ENCODE measurements around the gene ITCH. TPM values are rescaled to one million over a fixed set of nuclear protein-coding genes. Genes with fewer than 3 reads are reported as not detected.
"Not testable (repeated sequence)": the region's sequence is repeated elsewhere in the genome, so short reads cannot be mapped to it uniquely, and the experiment has no call there.

The ITCH gene
- total RNA-seq, 2 donors from 2014 or later = 45.4 to 89.2 TPM

GRCh38 chr20:34507702-34508413, 144.8 kb downstream of the ITCH start:
- Histone ChIP-seq H3K36me3 (no peaks in the 10 kb centered on the region), H3K4me3 (no peak overlapping the region), H3K4me1 (replicated peaks) (no peaks in the 10 kb centered on the region), H3K27ac (no peak overlapping the region), H3K9me3 (no peaks in the 10 kb centered on the region), H3K27me3 (replicated peaks; ENCODE audit: insufficient read depth) (no peaks in the 10 kb centered on the region)
- no peak for DNase-seq (ENCODE audit: low spot score)
- no peak for TF ChIP-seq POLR2A (IDR thresholded peaks at IDR 0.05)
- TF ChIP-seq POLR2AphosphoS5 (IDR thresholded peaks at IDR 0.05) = no peak
- no peak for TF ChIP-seq CTCF (IDR thresholded peaks at IDR 0.05)
- intact Hi-C loops (cut with DNase I) = no loop called here
- 63% methylated on average over 4 of the region's 4 CpGs for WGBS

GRCh38 chr20:34510575-34510974, 147.5 kb downstream of the ITCH start:
- Histone ChIP-seq H3K27me3 (replicated peaks; ENCODE audit: insufficient read depth) (no peaks in the 10 kb centered on the region), H3K4me3 (no peak overlapping the region), H3K4me1 (replicated peaks) (no peaks in the 10 kb centered on the region), H3K9me3 (no peaks in the 10 kb centered on the region), H3K27ac (no peak overlapping the region), H3K36me3 (no peaks in the 10 kb centered on the region)
- intact Hi-C loops (cut with DNase I) = no loop called here
- TF ChIP-seq CTCF (IDR thresholded peaks at IDR 0.05) = no peak
- no peak for TF ChIP-seq POLR2A (IDR thresholded peaks at IDR 0.05)
- TF ChIP-seq POLR2AphosphoS5 (IDR thresholded peaks at IDR 0.05) = no peak
- 97% methylated on average over 1 of the region's 1 CpG for WGBS
- DNase-seq (ENCODE audit: low spot score) = no peak

GRCh38 chr20:34511891-34512265, 148.8 kb downstream of the ITCH start:
- H3K36me3 ChIP-seq = no peaks in the 10 kb centered on the region
- H3K4me3 ChIP-seq = no peak overlapping the region
- no peak for TF ChIP-seq POLR2A (IDR thresholded peaks at IDR 0.05)
- TF ChIP-seq CTCF (IDR thresholded peaks at IDR 0.05) = no peak
- TF ChIP-seq POLR2AphosphoS5 (IDR thresholded peaks at IDR 0.05) = no peak
- H3K9me3 ChIP-seq = no peaks in the 10 kb centered on the region
- 72% methylated on average over 3 of the region's 3 CpGs for WGBS
- H3K27me3 ChIP-seq (replicated peaks; ENCODE audit: insufficient read depth) = no peaks in the 10 kb centered on the region
- no peak for DNase-seq (ENCODE audit: low spot score)
- no peaks in the 10 kb centered on the region for H3K4me1 ChIP-seq (replicated peaks)
- intact Hi-C loops (cut with DNase I) = no loop called here
- no peak overlapping the region for H3K27ac ChIP-seq

- 84% methylated on average over 4 of the region's 4 CpGs for WGBS
- no peaks in the 10 kb centered on the region for H3K27me3 ChIP-seq (replicated peaks; ENCODE audit: insufficient read depth)
- no peak overlapping the region for H3K4me3 ChIP-seq
- DNase-seq (ENCODE audit: low spot score) = no peak
- intact Hi-C loops (cut with DNase I) = no loop called here
- no peaks in the 10 kb centered on the region for H3K4me1 ChIP-seq (replicated peaks)
- H3K9me3 ChIP-seq = no peaks in the 10 kb centered on the region
- TF ChIP-seq POLR2A (IDR thresholded peaks at IDR 0.05) (no peak), CTCF (IDR thresholded peaks at IDR 0.05) (no peak), POLR2AphosphoS5 (IDR thresholded peaks at IDR 0.05) (no peak)
- no peaks in the 10 kb centered on the region for H3K36me3 ChIP-seq
- H3K27ac ChIP-seq = no peak overlapping the region
Observed at GRCh38 chr20:34512266-34512954, 149.3 kb downstream of the ITCH start.

GRCh38 chr20:34512955-34513419, 149.9 kb downstream of the ITCH start:
- intact Hi-C loops (cut with DNase I) = no loop called here
- H3K27ac ChIP-seq = no peak overlapping the region
- DNase-seq (ENCODE audit: low spot score) = no peak

GRCh38 chr20:34514034-34514433, 151.0 kb downstream of the ITCH start:
- DNase-seq (ENCODE audit: low spot score); H3K4me3 ChIP-seq; H3K27me3 ChIP-seq (replicated peaks; ENCODE audit: insufficient read depth); H3K36me3 ChIP-seq; H3K4me1 ChIP-seq (replicated peaks); intact Hi-C loops (cut with DNase I); H3K9me3 ChIP-seq: not testable (repeated sequence)
- H3K27ac ChIP-seq = peak overlapping the region in 1 of 2 donors; percentile 97
- WGBS = 92% methylated on average over 17 of the region's 17 CpGs

More at GRCh38 chr20:34512955-34513419, 149.9 kb downstream of the ITCH start:
- Histone ChIP-seq H3K4me1 (replicated peaks) (no peaks in the 10 kb centered on the region), H3K27me3 (replicated peaks; ENCODE audit: insufficient read depth) (no peaks in the 10 kb centered on the region), H3K4me3 (no peak overlapping the region), H3K9me3 (no peaks in the 10 kb centered on the region), H3K36me3 (no peaks in the 10 kb centered on the region)
- TF ChIP-seq POLR2AphosphoS5 (IDR thresholded peaks at IDR 0.05) = no peak
- no peak for TF ChIP-seq POLR2A (IDR thresholded peaks at IDR 0.05)
- no peak for TF ChIP-seq CTCF (IDR thresholded peaks at IDR 0.05)

Data from prostate gland (tissue), 2 donors.